HCT116 (cell line): Measurements from ENCODE around the gene ELF1. TPM values are rescaled to one million over a fixed set of nuclear protein-coding genes. Genes with fewer than 3 reads are reported as not detected.

Experiments used
- ATAC-seq: fragments of 200-7000 bp; cut with Tn5 transposase; 2 replicates; pipeline ENCODE4 v1.9.1; 2020; ENCODE audit warnings: mild to moderate bottlenecking, moderate library complexity
- BruUV-seq: library from RNA; stranded (reverse); fragments of 400-500 nt; replicated peaks from 2 replicates; lab custom pipeline; 2021; lab: Mats Ljungman, UMichigan
- CTCF ChIA-PET: fragments of 300-600 bp; sonication (Branson Sonifier 250); formaldehyde crosslinking; loops from one replicate; lab custom pipeline; 2021; ENCODE audit warnings: antibody characterized with exemption; lab: Charles Lee
- POLR2A ChIA-PET: fragments of 300-600, 350-600 bp; sonication (Branson Sonifier 250); formaldehyde crosslinking; loops from one replicate; lab custom pipeline; 2021; ENCODE audit warnings: antibody characterized with exemption; lab: Charles Lee
- RAD21 ChIA-PET, 2 experiments: fragments of 300-600 bp; sonication (Branson Sonifier 250); formaldehyde crosslinking; loops; one replicate each; lab custom pipeline; 2023; ENCODE audit warnings: low total read pairs in 2 of 2; ENCODE audit not compliant: uncharacterized antibody in 2 of 2, unreplicated experiment in 2 of 2, low non-redundant PET in 1 of 2; lab: Charles Lee
- DNase-seq: peaks from one replicate; pipeline ENCODE4 v3.0.0-alpha.2; 2010; ENCODE audit warnings: low read depth, low spot score
- H2AFZ ChIP-seq: fragments of 200-600 bp; shearing (Covaris generic), sonication (generic); 2 replicates; pipeline ENCODE4 v1.6.1; 2017; ENCODE audit warnings: low read depth, mixed run types, mixed read lengths, antibody characterized with exemption, low read length; ENCODE audit not compliant: poor library complexity, severe bottlenecking
- H3K27ac ChIP-seq: 2 replicates; pipeline ENCODE4 v1.5.1; 2012; ENCODE audit warnings: low read depth, low read length
- H3K27me3 ChIP-seq: fragments of 200-600 bp; sonication (generic); 2 replicates; pipeline ENCODE4 v1.6.1; 2016; ENCODE audit warnings: mixed run types, low read length, mixed read lengths; ENCODE audit not compliant: insufficient read depth
- H3K36me3 ChIP-seq, 2 experiments: fragments of 200-500 bp in 1 of 2; fragments of 200-600 bp in 1 of 2; sonication (Bioruptor generic) in 1 of 2; sonication (generic) in 1 of 2; 2 replicates each; pipeline versions ENCODE4 v1.5.1 to v1.6.1; 2014 to 2016; ENCODE audit warnings: low read length in 2 of 2, inconsistent platforms in 1 of 2, mixed read lengths in 1 of 2, mixed run types in 1 of 2; ENCODE audit not compliant: insufficient read depth in 2 of 2, control insufficient read depth in 1 of 2
- H3K4me1 ChIP-seq, 2 experiments: fragments of 200-600 bp in 1 of 2; sonication (generic) in 1 of 2; 2 replicates each; pipeline versions ENCODE4 v1.5.1 to v1.6.1; 2012 to 2017; ENCODE audit warnings: low read length in 2 of 2, inconsistent platforms in 1 of 2, mild to moderate bottlenecking in 1 of 2, mixed read lengths in 1 of 2, mixed run types in 1 of 2, moderate library complexity in 1 of 2; ENCODE audit not compliant: insufficient read depth in 2 of 2, control insufficient read depth in 1 of 2
- H3K4me2 ChIP-seq: fragments of 200-600 bp; sonication (generic); 2 replicates; pipeline ENCODE4 v1.6.1; 2017; ENCODE audit warnings: mixed run types, low read length, mixed read lengths
- H3K4me3 ChIP-seq, 2 experiments: fragments of 200-600 bp in 1 of 2; sonication (generic) in 1 of 2; replicated peaks in 1 of 2; 2 replicates each; pipeline ENCODE4 v1.5.1; 2011 to 2016; ENCODE audit warnings: low read length in 2 of 2, control low read depth in 1 of 2, low read depth in 1 of 2, mild to moderate bottlenecking in 1 of 2, mixed read lengths in 1 of 2, mixed run types in 1 of 2
- H3K79me2 ChIP-seq: fragments of 200-600 bp; sonication (generic); 2 replicates; pipeline ENCODE4 v1.6.1; 2017; ENCODE audit warnings: mild to moderate bottlenecking, mixed run types, low read length, moderate library complexity, mixed read lengths; ENCODE audit not compliant: insufficient read depth
- H3K9ac ChIP-seq: fragments of 200-600 bp; sonication (generic); 2 replicates; pipeline ENCODE4 v1.6.1; 2016; ENCODE audit warnings: low read length, mixed read lengths
- H3K9me2 ChIP-seq: fragments of 200-600 bp; sonication (generic), shearing (Covaris generic); 2 replicates; pipeline ENCODE4 v1.6.1; 2017; ENCODE audit warnings: mixed run types, mild to moderate bottlenecking, moderate library complexity; ENCODE audit not compliant: insufficient read depth
- H3K9me3 ChIP-seq, 2 experiments: fragments of 200-500 bp in 1 of 2; fragments of 200-600 bp in 1 of 2; sonication (Bioruptor generic) in 1 of 2; sonication (generic) in 1 of 2; 2 replicates each; pipeline ENCODE4 v1.6.1; 2014 to 2017; ENCODE audit warnings: low read length in 2 of 2, mixed read lengths in 2 of 2, inconsistent platforms in 1 of 2, low read depth in 1 of 2, mild to moderate bottlenecking in 1 of 2, mixed run types in 1 of 2, moderate library complexity in 1 of 2; ENCODE audit not compliant: control insufficient read depth in 1 of 2, insufficient read depth in 1 of 2
- H4K20me1 ChIP-seq: fragments of 200-600 bp; sonication (generic), shearing (Covaris generic); 2 replicates; pipeline ENCODE4 v1.6.1; 2017; ENCODE audit warnings: mixed run types, mild to moderate bottlenecking, moderate library complexity; ENCODE audit not compliant: insufficient read depth
- CEBPB ChIP-seq: IDR thresholded peaks from 2 replicates; pipeline ENCODE4 v1.6.1; 2012; ENCODE audit warnings: low read depth
- CTCF ChIP-seq, 3 experiments: fragments of 200-600 bp in 1 of 3; sonication (generic) in 1 of 3; IDR thresholded peaks in 2 of 3; conservative IDR thresholded peaks in 1 of 3; 2 replicates each; pipeline ENCODE4 v1.5.1; 2012 to 2017; ENCODE audit warnings: low read depth in 2 of 3, low read length in 2 of 3, antibody characterized with exemption in 1 of 3, borderline replicate concordance in 1 of 3, control low read depth in 1 of 3, mild to moderate bottlenecking in 1 of 3, mixed read lengths in 1 of 3, mixed run types in 1 of 3, moderate library complexity in 1 of 3; ENCODE audit not compliant: insufficient read depth in 1 of 3
- EGR1 ChIP-seq: IDR thresholded peaks from 2 replicates; pipeline ENCODE4 v1.6.1; 2012; ENCODE audit warnings: low read depth
- EZH2 ChIP-seq: fragments of 200-600 bp; sonication (generic); IDR thresholded peaks from 2 replicates; pipeline ENCODE4 v1.6.1; 2017; ENCODE audit warnings: antibody characterized with exemption, mixed run types
- FOSL1 ChIP-seq: IDR thresholded peaks from 2 replicates; pipeline ENCODE4 v1.6.1; 2012; ENCODE audit warnings: low read depth
- MAX ChIP-seq: IDR thresholded peaks from 2 replicates; pipeline ENCODE4 v1.6.1; 2012
- POLR2A ChIP-seq: IDR thresholded peaks from 2 replicates; pipeline ENCODE4 v1.7.0; 2011; ENCODE audit warnings: borderline replicate concordance; ENCODE audit not compliant: insufficient read depth, insufficient read length; ENCODE audit errors: extremely low read depth
- REST ChIP-seq: IDR thresholded peaks from 2 replicates; pipeline ENCODE4 v1.6.1; 2012; ENCODE audit warnings: low read depth
- SP1 ChIP-seq: IDR thresholded peaks from 2 replicates; pipeline ENCODE4 v1.6.1; 2012; ENCODE audit warnings: low read depth
- SRF ChIP-seq: IDR thresholded peaks from 2 replicates; pipeline ENCODE4 v1.6.1; 2012; ENCODE audit warnings: low read depth
- ZBTB33 ChIP-seq: IDR thresholded peaks from 2 replicates; pipeline ENCODE4 v1.6.1; 2011; ENCODE audit warnings: mild to moderate bottlenecking, low read length, moderate library complexity; ENCODE audit not compliant: insufficient replicate concordance; ENCODE audit errors: extremely low read depth
- ZFX ChIP-seq: fragments of 450-650 bp; IDR thresholded peaks from 2 replicates; pipeline ENCODE4 v1.6.1; 2017
- ZNF274 ChIP-seq: fragments of 200-500 bp; sonication (Bioruptor generic); IDR thresholded peaks from 2 replicates; pipeline ENCODE4 v1.6.1; 2014; ENCODE audit warnings: mild to moderate bottlenecking, low read depth, low read length, inconsistent platforms
- intact Hi-C: fragments of 100-400 bp; cut with micrococcal nuclease; formaldehyde crosslinking; loops from 2 replicates; pipeline ENCODE4 v1.10.0; 2022
- total RNA-seq: library from RNA; stranded (reverse); gene quantifications from one replicate; pipeline ENCODE4 v1.2.1, GENCODE V29; 2021; ENCODE audit not compliant: unreplicated experiment

The ELF1 gene
- total RNA-seq, 1 experiment from 2014 or later = 30.0 TPM

GRCh38 chr13:40940841-40941240 lies 78.3 kb downstream of the ELF1 start:
- CTCF ChIA-PET = no interaction called here
- POLR2A ChIA-PET = no interaction called here
- peaks cover 3% of the 10 kb centered on the region; the same call in 1 of the 2 replicates for H3K79me2 ChIP-seq
- no peaks in the 10 kb centered on the region for H3K4me1 ChIP-seq
- no TSS peak for BruUV-seq
- no peaks in the 10 kb centered on the region for H3K9me2 ChIP-seq
- TF ChIP-seq MAX = no peak
- TF ChIP-seq REST = no peak
- no peak for TF ChIP-seq CEBPB
- TF ChIP-seq ZBTB33 = no peak
- no peak for TF ChIP-seq SP1
- no peak for TF ChIP-seq FOSL1
- no peak for TF ChIP-seq ZFX
- TF ChIP-seq EGR1 = no peak
- no peak for TF ChIP-seq POLR2A
- no peak for TF ChIP-seq ZNF274
- no peak for TF ChIP-seq SRF
- TF ChIP-seq EZH2 = no peak
- no peak for TF ChIP-seq CTCF (IDR thresholded peaks at IDR 0.05 in 2 of 3, conservative IDR thresholded peaks at IDR 0.05 in 1 of 3; ENCODE audit: borderline replicate concordance in 1 of 3, insufficient read depth in 1 of 3, low read depth in 2 of 3, low read length in 2 of 3)
- TF ChIP-seq, all 23 proteins: peak for 0
- Histone ChIP-seq H3K9ac (no peak overlapping the region), H3K27ac (no peak overlapping the region), H3K27me3 (no peaks in the 10 kb centered on the region), H4K20me1 (no peaks in the 10 kb centered on the region), H3K9me3 (no peaks in the 10 kb centered on the region), H3K4me3 (no peak overlapping the region), H3K4me2 (no peak overlapping the region), H2AFZ (no peak overlapping the region), H3K36me3 (peaks cover 5 to 8% of the 10 kb centered on the region in 2 experiments; a peak in 2 of 4 replicates)
- ATAC-seq (no peak), DNase-seq (no peak)
- intact Hi-C loops = no loop called here
- RAD21 ChIA-PET = no interaction called here
